NCI-H146 (cell line): ENCODE data around the gene TMEM255A.
A peak's percentile ranks its signal among the peaks of the same experiment; 100 is the strongest.
"Not testable (repeated sequence)": the region's sequence is repeated elsewhere in the genome, so short reads cannot be mapped to it uniquely, and the experiment has no call there.

Source experiments
- DNase-seq: peaks from one replicate; lab custom pipeline; 2025; lab: John Stamatoyannopoulos, UW

The TMEM255A gene

GRCh38 chrX:120310861-120311726 lies at the start of gene TMEM255A:
Gene TMEM255A (minus strand): TSS chrX:120311461. CDS start chrX:120311309, 152 bp downstream.
- DNase-seq, result peak; percentile 26

- peak; percentile 16 for DNase-seq
Measured at GRCh38 chrX:120358737-120359456, 47.6 kb upstream of the TMEM255A start.

- DNase-seq, result no peak
Measured at GRCh38 chrX:120357186-120357585, 45.9 kb upstream of the TMEM255A start.

- DNase-seq, result no peak
Measured at GRCh38 chrX:120356084-120356483, 44.8 kb upstream of the TMEM255A start.

- DNase-seq, result no peak
Measured at GRCh38 chrX:120350450-120351138, 39.3 kb upstream of the TMEM255A start.

- DNase-seq, result not testable (repeated sequence)
Measured at GRCh38 chrX:120344566-120344965, 33.3 kb upstream of the TMEM255A start.

- no peak for DNase-seq
Measured at GRCh38 chrX:120336899-120337298, 25.6 kb upstream of the TMEM255A start.

GRCh38 chrX:120335289-120335688 lies 24.0 kb upstream of the TMEM255A start:
- DNase-seq, result no peak

GRCh38 chrX:120334603-120335002 lies 23.3 kb upstream of the TMEM255A start:
- DNase-seq, result no peak

- peak; percentile 48 for DNase-seq
Measured at GRCh38 chrX:120334151-120334550, 22.9 kb upstream of the TMEM255A start.

- no peak for DNase-seq
Measured at GRCh38 chrX:120332394-120332793, 21.1 kb upstream of the TMEM255A start.

GRCh38 chrX:120331116-120331515 lies 19.9 kb upstream of the TMEM255A start:
- no peak for DNase-seq

- DNase-seq, result peak; percentile 33
Measured at GRCh38 chrX:120321520-120322281, 10.4 kb upstream of the TMEM255A start.

GRCh38 chrX:120318411-120318810 lies 7.2 kb upstream of the TMEM255A start:
- no peak for DNase-seq

- DNase-seq, result no peak
Measured at GRCh38 chrX:120316587-120317283, 5.5 kb upstream of the TMEM255A start.

- DNase-seq, result no peak
Measured at GRCh38 chrX:120315776-120316175, 4.5 kb upstream of the TMEM255A start.

GRCh38 chrX:120311727-120312063 lies 434 bp upstream of the TMEM255A start:
- no peak for DNase-seq

- DNase-seq, result no peak
Measured at GRCh38 chrX:120309873-120310705, 1.2 kb downstream of the TMEM255A start.

- no peak for DNase-seq
Measured at GRCh38 chrX:120308959-120309872, 2.0 kb downstream of the TMEM255A start.
